Kidney capillary endothelial cell (primary cell): ENCODE data around the gene MAP2K5.

Source experiments
- DNase-seq: peaks from one replicate; pipeline ENCODE4 v3.0.0-alpha.2; 2018; ENCODE audit warnings: low spot score

MAP2K5 gene

DNA sequence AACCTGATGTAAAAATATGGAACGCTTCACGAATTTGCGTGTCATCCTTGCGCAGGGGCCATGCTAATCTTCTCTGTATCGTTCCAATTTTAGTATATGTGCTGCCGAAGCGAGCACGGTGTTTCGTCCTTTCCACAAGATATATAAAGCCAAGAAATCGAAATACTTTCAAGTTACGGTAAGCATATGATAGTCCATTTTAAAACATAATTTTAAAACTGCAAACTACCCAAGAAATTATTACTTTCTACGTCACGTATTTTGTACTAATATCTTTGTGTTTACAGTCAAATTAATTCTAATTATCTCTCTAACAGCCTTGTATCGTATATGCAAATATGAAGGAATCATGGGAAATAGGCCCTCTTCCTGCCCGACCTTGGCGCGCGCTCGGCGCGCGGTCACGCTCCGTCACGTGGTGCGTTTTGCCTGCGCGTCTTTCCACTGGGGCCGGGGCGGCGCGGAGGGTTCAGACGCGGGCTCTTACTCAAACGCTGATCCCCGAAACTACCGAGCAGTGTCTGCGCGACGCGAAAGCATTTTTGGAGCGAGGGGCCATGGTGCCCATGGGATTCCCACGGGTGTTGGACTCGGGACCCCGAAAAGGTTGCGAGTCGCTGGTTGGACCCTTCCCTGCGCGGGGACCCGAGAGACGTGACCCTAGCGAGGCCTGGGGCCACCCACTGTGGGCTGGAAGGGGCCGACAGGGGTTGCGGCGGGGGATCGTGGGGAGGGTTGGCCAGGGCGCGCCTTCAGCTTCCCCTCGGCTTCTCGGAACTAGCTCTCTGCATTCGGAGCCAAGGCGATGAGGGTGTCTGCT, 297.6 kb downstream of the MAP2K5 start, which contains the start of gene RNU6-1:
Gene RNU6-1, minus strand, starts transcription at position 117 of the 820 bp plus-strand sequence.
- DNase-seq, result peak; percentile 96

DNA sequence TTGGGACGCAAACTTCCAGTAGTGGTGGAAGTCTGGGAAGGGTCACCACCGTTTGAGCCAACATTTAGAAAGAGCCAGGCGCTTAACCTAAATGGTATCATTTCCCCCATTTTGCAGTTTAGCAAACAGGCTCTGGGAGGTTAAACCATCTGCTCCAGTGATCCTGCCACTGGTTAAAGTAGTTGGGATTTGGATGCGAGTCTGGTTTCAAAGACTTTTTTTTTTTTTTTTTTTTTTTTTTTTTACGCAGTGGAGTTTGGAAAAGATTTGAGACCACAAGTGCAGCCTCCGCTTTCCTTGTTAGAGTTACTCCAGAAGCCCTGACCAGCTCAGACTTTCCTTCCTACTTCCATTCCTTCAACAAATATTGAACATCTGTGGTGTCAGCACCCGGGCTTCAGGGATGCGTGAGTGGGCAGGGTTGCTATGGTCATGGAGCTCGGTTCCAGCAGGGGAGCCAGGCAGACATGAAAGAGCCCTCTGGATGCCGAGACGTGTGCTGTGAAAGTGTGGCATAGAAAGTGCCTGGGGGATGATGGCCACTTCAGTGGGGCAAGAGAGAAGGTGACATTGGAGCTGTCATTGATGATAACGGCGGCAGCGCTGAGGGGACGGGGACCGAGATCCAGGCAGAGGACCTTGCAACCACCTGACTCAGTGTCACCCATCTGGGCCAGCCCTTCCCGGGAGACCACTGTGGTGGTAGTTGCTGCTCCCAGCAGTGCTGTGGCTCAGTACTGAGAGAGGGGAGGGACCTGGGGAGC, 298.4 kb downstream of the MAP2K5 start:
- no peak for DNase-seq

DNA sequence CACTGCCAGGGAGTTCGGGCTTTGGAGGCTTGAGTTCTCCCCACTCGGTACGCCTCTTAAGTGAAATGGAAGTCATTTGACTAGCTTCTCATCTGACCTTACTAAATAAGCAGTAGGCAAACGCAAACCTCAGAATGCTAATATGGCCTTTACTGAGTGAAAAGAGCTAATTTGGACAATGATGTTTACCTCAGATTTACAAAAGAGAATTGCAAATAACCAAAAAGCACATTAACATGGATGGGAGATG, 298.9 kb downstream of the MAP2K5 start:
- no peak for DNase-seq

DNA sequence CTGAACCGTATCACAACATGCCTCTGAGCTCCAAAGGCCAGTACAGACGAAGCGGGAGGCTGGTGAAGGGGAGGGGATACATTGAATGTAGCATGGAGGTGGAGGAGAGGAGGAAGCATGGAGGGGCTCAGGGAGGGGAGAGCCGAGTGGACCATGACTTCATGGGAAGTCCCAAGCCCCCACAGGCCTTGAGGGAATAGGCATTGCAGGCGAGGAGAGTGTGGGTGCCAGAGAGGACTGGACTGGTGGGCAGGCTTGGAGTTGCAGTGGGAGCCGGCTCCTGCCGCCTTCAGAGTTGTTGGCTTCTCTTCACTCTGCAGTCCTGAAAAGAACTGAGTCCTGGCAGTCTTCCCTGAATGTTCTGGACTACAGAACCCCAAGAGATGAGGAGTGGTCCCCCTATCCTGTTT, 300.6 kb downstream of the MAP2K5 start:
- no peak for DNase-seq

DNA sequence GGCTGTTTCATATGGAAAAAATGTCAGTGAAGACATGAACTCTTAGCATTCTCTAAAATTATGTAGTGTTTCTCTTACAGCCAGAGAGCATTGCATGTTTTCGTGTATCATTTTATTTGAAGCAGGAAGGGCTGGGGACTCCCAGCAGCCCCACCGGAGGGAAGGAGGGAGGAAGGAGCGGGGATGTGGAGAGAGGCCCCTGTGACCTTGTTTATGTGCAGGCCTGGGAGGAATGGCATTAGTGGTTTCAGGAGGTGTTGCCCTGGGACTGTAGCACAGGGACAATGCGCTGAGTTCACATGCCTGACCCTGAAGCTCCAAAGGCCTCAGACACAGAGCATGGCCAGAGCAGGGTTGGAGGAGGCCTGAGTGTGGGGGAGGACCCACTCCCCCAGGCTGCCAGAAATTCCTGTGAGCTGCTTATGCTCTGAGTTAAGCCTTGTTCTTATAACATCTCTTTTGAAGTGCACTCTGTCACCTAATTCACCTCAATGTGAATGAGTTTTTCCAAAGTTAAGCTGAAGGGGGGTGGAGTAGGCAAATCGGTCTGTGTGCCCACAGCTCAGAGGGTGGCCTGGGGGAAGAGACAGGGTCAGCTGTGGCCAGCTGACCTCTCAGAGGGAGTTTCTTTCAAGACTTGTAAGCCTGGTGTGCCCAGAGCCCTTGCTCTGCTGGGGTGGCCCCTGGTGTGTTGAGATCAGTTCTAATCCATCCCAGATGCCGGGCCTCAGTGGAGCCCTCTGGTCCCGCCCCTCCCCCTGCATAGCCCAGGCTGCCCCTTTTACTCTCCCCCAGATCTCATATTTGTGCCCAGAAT, 301.3 kb downstream of the MAP2K5 start:
- DNase-seq, result no peak

DNA sequence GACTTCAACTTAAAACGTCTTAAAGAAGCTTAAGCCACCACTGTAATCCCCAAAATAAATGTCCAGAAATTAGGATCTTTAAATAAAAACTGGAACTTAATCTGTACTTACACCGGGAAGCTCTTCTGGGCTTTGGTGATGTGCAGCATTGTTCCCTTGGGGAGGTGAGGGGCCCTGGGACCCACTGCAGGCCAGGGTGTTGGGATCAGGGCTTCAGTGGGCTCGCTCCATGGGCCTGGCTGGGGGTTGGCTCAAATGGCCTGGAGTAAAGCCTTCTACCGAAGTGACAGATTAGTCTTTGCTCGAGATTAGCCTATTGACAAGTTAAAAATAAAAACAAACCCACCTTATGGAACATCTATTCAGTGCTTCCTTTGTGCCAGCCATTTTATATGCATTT, 303.5 kb downstream of the MAP2K5 start:
- DNase-seq, result no peak

DNA sequence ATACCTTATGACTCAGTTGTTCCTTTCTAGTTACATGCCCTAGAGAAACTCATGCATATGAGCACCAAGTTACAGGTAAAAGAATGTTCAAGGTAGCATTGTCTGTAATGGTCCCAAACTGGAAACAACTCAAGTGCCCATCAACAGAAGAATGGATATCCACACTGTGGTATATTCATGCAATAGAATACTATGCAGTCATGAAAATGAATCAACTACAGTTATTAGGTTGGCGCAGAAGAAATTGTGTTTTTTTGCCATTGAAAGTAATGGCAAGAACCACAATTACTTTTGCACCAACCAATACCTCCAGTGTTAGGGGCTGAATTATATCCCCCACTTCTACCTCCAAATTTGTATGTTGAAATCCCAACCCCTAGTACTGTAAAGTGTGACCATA, 307.0 kb downstream of the MAP2K5 start:
- no peak for DNase-seq

DNA sequence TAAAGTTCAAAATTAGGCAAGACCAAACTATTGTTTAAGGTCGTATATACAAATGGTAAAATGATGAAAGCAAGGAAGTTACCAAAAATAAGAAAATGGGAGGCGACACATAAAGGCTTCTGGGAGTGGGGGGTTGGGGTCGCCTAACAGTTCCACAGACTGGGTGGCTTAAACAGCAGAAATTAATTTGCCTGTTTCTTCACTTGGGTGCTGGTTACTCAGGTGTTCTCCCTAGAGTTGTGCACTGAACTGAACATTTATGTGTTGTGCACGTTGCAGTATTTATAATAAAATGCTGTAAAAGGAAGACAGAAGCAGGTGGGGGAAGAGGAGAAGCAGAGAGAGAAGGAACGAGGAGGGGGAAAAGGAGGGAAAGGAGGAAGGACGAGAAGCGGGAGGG, 307.8 kb downstream of the MAP2K5 start:
- DNase-seq, result no peak

DNA sequence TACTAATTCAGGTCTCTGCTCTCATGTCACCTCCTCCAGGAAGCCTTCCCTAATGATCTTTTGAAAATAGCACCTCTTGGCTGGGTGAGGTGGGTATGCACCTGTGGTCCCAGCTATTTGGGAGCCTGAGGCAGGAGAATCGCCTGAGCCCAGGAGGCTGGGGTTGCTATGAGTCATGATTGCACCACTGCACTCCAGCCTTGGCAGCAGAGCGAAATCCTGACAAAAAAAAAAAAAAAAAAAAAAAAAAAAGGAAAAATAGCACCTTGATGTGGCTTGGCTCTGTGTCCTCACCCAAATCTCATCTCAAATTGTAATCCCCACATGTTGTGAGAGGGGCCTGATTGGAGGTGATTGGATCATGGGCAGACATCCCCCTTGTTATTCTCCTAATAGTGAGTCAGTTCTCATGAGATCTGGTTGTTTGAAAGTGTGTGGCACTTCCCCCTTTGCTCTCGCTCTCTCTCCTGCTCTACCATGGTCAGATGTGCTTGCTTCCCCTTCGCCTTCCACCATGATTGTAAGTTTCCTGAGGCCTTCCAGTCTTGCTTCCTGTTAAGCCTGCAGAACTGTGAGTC, 308.6 kb downstream of the MAP2K5 start:
- DNase-seq, result no peak

DNA sequence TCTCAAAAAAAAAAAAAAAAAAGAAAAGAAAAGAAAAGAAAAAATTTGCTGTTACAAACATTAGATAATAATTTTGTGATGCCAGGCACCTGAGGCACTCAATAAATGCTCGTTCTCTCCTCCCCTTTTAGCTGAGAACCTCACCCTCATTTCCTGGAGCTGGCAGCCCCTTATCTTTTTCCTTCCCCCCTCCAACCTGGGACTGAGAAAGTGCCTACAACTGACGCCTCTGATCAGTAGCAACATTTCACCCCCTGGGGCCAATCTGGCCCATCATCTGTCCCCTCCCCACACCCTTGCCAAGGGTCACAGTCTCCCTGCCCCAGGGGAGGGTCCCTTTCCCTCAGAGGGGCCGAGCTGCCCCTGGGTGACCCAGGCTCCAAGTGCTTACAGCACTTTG, 309.9 kb downstream of the MAP2K5 start:
- no peak for DNase-seq

DNA sequence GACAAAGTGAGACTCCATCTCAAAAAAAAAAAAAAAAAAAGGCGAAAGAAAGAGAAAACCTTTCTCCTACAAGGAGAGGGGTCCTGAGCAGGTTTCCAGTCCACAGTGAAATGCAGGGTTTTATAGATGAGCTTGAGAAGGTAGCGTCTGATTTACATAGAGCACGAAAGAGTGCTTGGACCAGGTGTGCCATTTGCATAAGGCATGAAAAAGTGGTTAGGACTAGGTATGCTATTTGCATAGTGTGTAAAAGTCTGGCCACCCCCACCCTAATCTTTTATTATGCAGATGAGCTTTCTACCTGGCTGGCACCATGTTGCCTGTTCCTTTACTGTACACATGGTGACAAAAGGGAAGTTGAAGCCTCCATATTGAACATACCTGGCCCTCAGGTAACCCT, 311.0 kb downstream of the MAP2K5 start:
- DNase-seq, result no peak

DNA sequence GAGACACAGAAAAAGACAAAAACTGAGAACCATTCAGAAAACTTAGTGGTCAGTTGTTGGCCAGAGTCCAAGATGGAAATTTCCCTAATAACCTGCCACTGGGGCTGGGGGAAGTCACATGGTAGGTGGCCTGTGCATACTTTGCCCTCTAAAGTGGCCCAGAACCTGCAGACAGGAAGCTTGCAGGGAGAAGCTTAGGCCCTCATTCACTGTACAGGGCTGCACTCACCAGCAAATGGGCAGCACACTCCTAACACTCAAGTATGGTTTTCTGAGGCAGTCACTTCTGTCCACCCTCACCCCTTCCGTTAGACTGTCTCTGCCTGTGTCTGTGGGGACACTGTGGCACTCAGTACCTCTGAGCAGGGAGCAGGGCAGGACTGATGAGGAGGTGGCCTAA, 311.9 kb downstream of the MAP2K5 start:
- DNase-seq, result no peak

DNA sequence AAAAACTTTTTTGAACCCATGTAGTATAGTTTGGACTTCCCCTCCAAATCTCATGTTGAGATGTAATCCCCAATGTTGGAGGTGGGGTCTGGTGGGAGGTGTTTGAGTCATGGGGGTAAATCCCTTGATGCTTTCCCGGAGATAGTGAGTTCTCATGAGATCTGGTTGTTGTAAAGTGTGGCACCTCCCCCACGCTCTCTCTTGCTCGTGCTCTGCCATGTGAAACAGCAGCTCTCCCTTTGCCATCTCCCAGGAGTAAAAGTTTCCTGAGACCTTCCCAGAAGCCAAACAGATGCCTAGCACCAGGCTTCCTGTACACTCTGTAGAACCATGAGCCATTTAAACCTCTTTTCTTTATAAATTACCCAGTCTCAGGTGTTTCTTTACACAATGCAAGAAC, 313.3 kb downstream of the MAP2K5 start:
- DNase-seq, result no peak
